Pons (tissue), 1 donor: Measurements from ENCODE around the gene ANAPC16.
"Not testable (repeated sequence)": the region's sequence is repeated elsewhere in the genome, so short reads cannot be mapped to it uniquely, and the experiment has no call there.

Experiments used
- DNase-seq: peaks from one replicate; pipeline ENCODE4 v3.0.0-alpha.2; 2016; ENCODE audit warnings: low spot score

The ANAPC16 gene

GRCh38 chr10:72215611-72216549 lies at the start of gene ANAPC16, which contains the start of gene ASCC1:
Gene ANAPC16 (plus strand): TSS chr10:72216012. CDS start chr10:72223915, 7,903 bp downstream.
Gene ASCC1 (minus strand): TSS chr10:72216276. CDS start chr10:72213298, 2,978 bp downstream.
- peak; percentile 94 for DNase-seq

GRCh38 chr10:72167118-72167517 lies 48.7 kb upstream of the ANAPC16 start:
- no peak for DNase-seq

GRCh38 chr10:72170263-72170662 lies 45.5 kb upstream of the ANAPC16 start:
- DNase-seq, result no peak

GRCh38 chr10:72170733-72171132 lies 45.1 kb upstream of the ANAPC16 start:
- no peak for DNase-seq

- DNase-seq, result no peak
Measured at GRCh38 chr10:72171175-72171630, 44.6 kb upstream of the ANAPC16 start.

GRCh38 chr10:72173262-72173618 lies 42.6 kb upstream of the ANAPC16 start:
- DNase-seq, result no peak

- no peak for DNase-seq
Measured at GRCh38 chr10:72173619-72174296, 42.1 kb upstream of the ANAPC16 start.

- DNase-seq, result no peak
Measured at GRCh38 chr10:72174297-72174662, 41.5 kb upstream of the ANAPC16 start.

GRCh38 chr10:72175149-72175548 lies 40.7 kb upstream of the ANAPC16 start:
- peak; percentile 8 for DNase-seq

GRCh38 chr10:72176701-72177100 lies 39.1 kb upstream of the ANAPC16 start:
- DNase-seq, result no peak

GRCh38 chr10:72177454-72177853 lies 38.4 kb upstream of the ANAPC16 start:
- no peak for DNase-seq

GRCh38 chr10:72184156-72184555 lies 31.7 kb upstream of the ANAPC16 start:
- no peak for DNase-seq

GRCh38 chr10:72186258-72186981 lies 29.4 kb upstream of the ANAPC16 start:
- DNase-seq, result peak; percentile 60

GRCh38 chr10:72186982-72187330 lies 28.9 kb upstream of the ANAPC16 start:
- no peak for DNase-seq

- DNase-seq, result no peak
Measured at GRCh38 chr10:72194949-72195348, 20.9 kb upstream of the ANAPC16 start.

- DNase-seq, result no peak
Measured at GRCh38 chr10:72200883-72201282, 14.9 kb upstream of the ANAPC16 start.

- no peak for DNase-seq
Measured at GRCh38 chr10:72201293-72201692, 14.5 kb upstream of the ANAPC16 start.

GRCh38 chr10:72204296-72204695 lies 11.5 kb upstream of the ANAPC16 start:
- DNase-seq, result no peak

GRCh38 chr10:72204724-72205123 lies 11.1 kb upstream of the ANAPC16 start:
- DNase-seq, result no peak

GRCh38 chr10:72206511-72207229 lies 9.1 kb upstream of the ANAPC16 start:
- no peak for DNase-seq

GRCh38 chr10:72208526-72208925 lies 7.3 kb upstream of the ANAPC16 start:
- DNase-seq, result not testable (repeated sequence)

- DNase-seq, result not testable (repeated sequence)
Measured at GRCh38 chr10:72211381-72211780, 4.4 kb upstream of the ANAPC16 start.
